CD4-positive, alpha-beta memory T cell (primary cell): ENCODE data around the gene INPP5A. TPM values are rescaled to one million over a fixed set of nuclear protein-coding genes. Genes with fewer than 3 reads are reported as not detected.
A peak's percentile ranks its signal among the peaks of the same experiment; 100 is the strongest.
"Not testable (repeated sequence)": the region's sequence is repeated elsewhere in the genome, so short reads cannot be mapped to it uniquely, and the experiment has no call there.

ENCODE experiments used
- CTCF ChIA-PET: fragments of 350-600 bp; sonication (Branson Sonifier 250); formaldehyde crosslinking; loops from one replicate; lab custom pipeline; 2021; ENCODE audit warnings: inconsistent platforms; ENCODE audit not compliant: partially characterized antibody; lab: Charles Lee
- POLR2A ChIA-PET: fragments of 350-600 bp; sonication (Branson Sonifier 250); formaldehyde crosslinking; loops from one replicate; lab custom pipeline; 2021; ENCODE audit not compliant: partially characterized antibody; lab: Charles Lee
- DNase-seq, 5 donors: peaks; one replicate each; pipeline versions ENCODE4 v3.0.0 to v3.0.0-alpha.2; 2020 to 2022; ENCODE audit warnings: mixed read lengths in 1 of 5
- H3K27ac ChIP-seq: one replicate; pipeline ENCODE4 v1.7.0; 2013; ENCODE audit warnings: low read depth, low read length
- H3K27me3 ChIP-seq: 2 replicates; pipeline ENCODE4 v1.7.0; 2013; ENCODE audit warnings: mild to moderate bottlenecking, low read length, moderate library complexity; ENCODE audit not compliant: insufficient read depth
- H3K36me3 ChIP-seq: 2 replicates; pipeline ENCODE4 v1.7.0; 2013; ENCODE audit warnings: mild to moderate bottlenecking, low read length, moderate library complexity; ENCODE audit not compliant: insufficient read depth
- H3K4me1 ChIP-seq: 2 replicates; pipeline ENCODE4 v1.7.0; 2013; ENCODE audit warnings: mild to moderate bottlenecking, low read length, moderate library complexity; ENCODE audit not compliant: insufficient read depth
- H3K4me3 ChIP-seq, 2 donors: one replicate each; pipeline ENCODE4 v1.7.0; 2013; ENCODE audit warnings: low read length in 2 of 2, mild to moderate bottlenecking in 1 of 2
- H3K9me3 ChIP-seq, 2 donors: one replicate each; pipeline ENCODE4 v1.7.0; 2013; ENCODE audit warnings: low read length in 2 of 2, control low read depth in 1 of 2; ENCODE audit not compliant: control insufficient read depth in 1 of 2
- H3K27ac Mint-ChIP-seq, 7 donors: one replicate each; pipeline ENCODE4 v1.8.0; 2020 to 2021; ENCODE audit warnings: mixed read lengths in 7 of 7, mild to moderate bottlenecking in 6 of 7, inconsistent platforms in 3 of 7, moderate library complexity in 3 of 7
- H3K27me3 Mint-ChIP-seq, 2 donors: one replicate each; pipeline ENCODE4 v1.8.0; 2020 to 2021; ENCODE audit warnings: mixed read lengths in 2 of 2
- H3K36me3 Mint-ChIP-seq, 2 donors: one replicate each; pipeline ENCODE4 v1.8.0; 2020 to 2021; ENCODE audit warnings: mixed read lengths in 2 of 2, inconsistent platforms in 1 of 2, mild to moderate bottlenecking in 1 of 2
- H3K4me1 Mint-ChIP-seq, 4 donors: one replicate each; pipeline ENCODE4 v1.8.0; 2020 to 2021; ENCODE audit warnings: mixed read lengths in 4 of 4, mild to moderate bottlenecking in 1 of 4
- H3K4me3 Mint-ChIP-seq, 8 donors: one replicate each; pipeline ENCODE4 v1.8.0; 2020 to 2021; ENCODE audit warnings: mixed read lengths in 8 of 8, mild to moderate bottlenecking in 7 of 8, moderate library complexity in 6 of 8, inconsistent platforms in 3 of 8
- H3K9me3 Mint-ChIP-seq, 8 donors: one replicate each; pipeline ENCODE4 v1.8.0; 2020 to 2021; ENCODE audit warnings: mixed read lengths in 8 of 8, mild to moderate bottlenecking in 5 of 8, inconsistent platforms in 3 of 8, moderate library complexity in 1 of 8
- intact Hi-C: fragments of 100-400 bp; cut with micrococcal nuclease; formaldehyde crosslinking; loops from one replicate; pipeline ENCODE4 v1.15.1; 2023
- polyA plus RNA-seq, 2 donors: library from polyadenylated mRNA; unstranded; fragments of 300-500 nt; fragmentation: Illumina TruSeq; gene quantifications; one replicate each; pipeline ENCODE4 v1.2.3, GENCODE V29; 2021
- total RNA-seq, 2 experiments: library from RNA; stranded (reverse); gene quantifications; one replicate each; pipeline ENCODE4 v1.2.3, GENCODE V29; 2021

The INPP5A gene
- total RNA-seq (10 to 100 TPM; 18.9 to 19.3 TPM), polyA plus RNA-seq (1 to 10 TPM in 1 of 2 donors, under 1 TPM in 1; 0.61 to 2.7 TPM)

- no peak for DNase-seq
- H3K27ac Mint-ChIP-seq: peak within 1 kb of the TSS; percentile 74 to 97 (median 94)
- ChIA-PET POLR2A (interaction anchor here (1.5 to 2.5 kb wide), 3 partner anchors 14 to 56 kb away, joined by 3 to 10 read pairs (median 6); no protein-coding TSS in a partner anchor), CTCF (no interaction called here)
- Histone ChIP-seq H3K27me3 (no peaks in the 10 kb centered on the region), H3K27ac (peak within 1 kb of the TSS; percentile 66), H3K4me3 (peak within 1 kb of the TSS; percentile 47 to 55), H3K4me1 (peaks cover 38% of the 10 kb centered on the region), H3K9me3 (no peaks in the 10 kb centered on the region), H3K36me3 (no peaks in the 10 kb centered on the region)
- no peaks in the 10 kb centered on the region for H3K9me3 Mint-ChIP-seq
- peaks cover 0 to 2% of the 10 kb centered on the region in 2 donors for H3K27me3 Mint-ChIP-seq
- H3K36me3 Mint-ChIP-seq: peaks cover 3% of the 10 kb centered on the region in 2 donors
- peak within 1 kb of the TSS; percentile 82 to 92 (median 88) for H3K4me3 Mint-ChIP-seq
- peaks cover 29 to 59% (median 38%) of the 10 kb centered on the region in 4 donors for H3K4me1 Mint-ChIP-seq
- intact Hi-C loops: loop anchor here (1.0 to 5.0 kb wide), 10 partner anchors 35 to 771 kb away; partner anchors contain the start of genes BNIP3, LRRC27, PWWP2B and TUBGCP2
These were observed at the start of gene INPP5A for GRCh38 chr10:132537684-132538001. TSS of gene INPP5A (plus strand) at chr10:132537787. CDS start at chr10:132538097, 310 bp downstream.

- no peaks in the 10 kb centered on the region for H3K4me1 ChIP-seq
- H3K27ac ChIP-seq: no peak overlapping the region
- no peaks in the 10 kb centered on the region for H3K36me3 ChIP-seq
- Mint-ChIP-seq H3K27me3 (no peaks in the 10 kb centered on the region), H3K36me3 (no peaks in the 10 kb centered on the region), H3K27ac (no peak overlapping the region), H3K4me3 (no peak overlapping the region), H3K4me1 (no peaks in the 10 kb centered on the region), H3K9me3 (peaks cover 0 to 6% (median 0%) of the 10 kb centered on the region in 8 donors)
- no peaks in the 10 kb centered on the region for H3K27me3 ChIP-seq
- ChIA-PET CTCF (no interaction called here), POLR2A (no interaction called here)
- intact Hi-C loops: no loop called here
- DNase-seq: no peak
- H3K4me3 ChIP-seq: no peak overlapping the region
- no peaks in the 10 kb centered on the region for H3K9me3 ChIP-seq
These were observed 49.3 kb upstream of the INPP5A start for GRCh38 chr10:132488231-132488821.

GRCh38 chr10:132489053-132489703 is 48.4 kb upstream of the INPP5A start:
- H3K9me3 Mint-ChIP-seq: peaks cover 0 to 6% (median 0%) of the 10 kb centered on the region in 8 donors
- no peak for DNase-seq
- Histone ChIP-seq H3K4me1 (no peaks in the 10 kb centered on the region), H3K36me3 (no peaks in the 10 kb centered on the region), H3K27me3 (no peaks in the 10 kb centered on the region), H3K27ac (no peak overlapping the region), H3K9me3 (no peaks in the 10 kb centered on the region), H3K4me3 (no peak overlapping the region)
- H3K27ac Mint-ChIP-seq: no peak overlapping the region
- ChIA-PET CTCF (no interaction called here), POLR2A (no interaction called here)
- H3K4me1 Mint-ChIP-seq: no peaks in the 10 kb centered on the region
- no peaks in the 10 kb centered on the region for H3K36me3 Mint-ChIP-seq
- intact Hi-C loops: no loop called here
- no peaks in the 10 kb centered on the region for H3K27me3 Mint-ChIP-seq
- no peak overlapping the region for H3K4me3 Mint-ChIP-seq

GRCh38 chr10:132489704-132490534 is 47.7 kb upstream of the INPP5A start:
- DNase-seq: no peak
- no peaks in the 10 kb centered on the region for H3K27me3 Mint-ChIP-seq
- no peak overlapping the region for H3K4me3 ChIP-seq
- ChIA-PET CTCF (no interaction called here), POLR2A (no interaction called here)
- H3K27ac Mint-ChIP-seq: no peak overlapping the region
- H3K27me3 ChIP-seq: no peaks in the 10 kb centered on the region
- no peaks in the 10 kb centered on the region for H3K36me3 Mint-ChIP-seq
- H3K4me1 Mint-ChIP-seq: no peaks in the 10 kb centered on the region
- H3K9me3 ChIP-seq: no peaks in the 10 kb centered on the region
- no peak overlapping the region for H3K27ac ChIP-seq
- H3K4me3 Mint-ChIP-seq: no peak overlapping the region
- H3K9me3 Mint-ChIP-seq: peaks cover 0 to 6% (median 0%) of the 10 kb centered on the region in 8 donors
- no peaks in the 10 kb centered on the region for H3K36me3 ChIP-seq
- no peaks in the 10 kb centered on the region for H3K4me1 ChIP-seq
- intact Hi-C loops: no loop called here

GRCh38 chr10:132491534-132491933 is 46.1 kb upstream of the INPP5A start:
- H3K4me1 Mint-ChIP-seq, H3K27me3 ChIP-seq, H3K4me1 ChIP-seq, H3K27ac Mint-ChIP-seq, H3K27ac ChIP-seq, H3K9me3 Mint-ChIP-seq, POLR2A ChIA-PET, H3K36me3 ChIP-seq, H3K4me3 ChIP-seq, H3K4me3 Mint-ChIP-seq, H3K36me3 Mint-ChIP-seq, CTCF ChIA-PET, H3K9me3 ChIP-seq, DNase-seq, intact Hi-C loops, H3K27me3 Mint-ChIP-seq: not testable (repeated sequence)

- H3K36me3 ChIP-seq: no peaks in the 10 kb centered on the region
- Mint-ChIP-seq H3K4me3 (no peak overlapping the region), H3K4me1 (no peaks in the 10 kb centered on the region), H3K27me3 (peaks cover 1 to 4% of the 10 kb centered on the region in 2 donors), H3K9me3 (peaks cover 0 to 3% (median 0%) of the 10 kb centered on the region in 8 donors), H3K36me3 (no peaks in the 10 kb centered on the region), H3K27ac (peak overlapping the region in 1 of 7 donors; percentile 29)
- no peak for DNase-seq
- no peaks in the 10 kb centered on the region for H3K9me3 ChIP-seq
- no peak overlapping the region for H3K27ac ChIP-seq
- no peaks in the 10 kb centered on the region for H3K4me1 ChIP-seq
- intact Hi-C loops: no loop called here
- CTCF ChIA-PET: no interaction called here
- POLR2A ChIA-PET: no interaction called here
- no peaks in the 10 kb centered on the region for H3K27me3 ChIP-seq
- no peak overlapping the region for H3K4me3 ChIP-seq
These were observed 45.1 kb upstream of the INPP5A start for GRCh38 chr10:132492323-132493025.
